ENCODE data around the gene PACSIN2. TPM values are rescaled to one million over a fixed set of nuclear protein-coding genes. Genes with fewer than 3 reads are reported as not detected.

The PACSIN2 gene
- total RNA-seq, 1 donor from 2014 or later: 29.7 TPM

- ATAC-seq: no peak
Measured at GRCh38 chr22:42904050-42904449, 110.9 kb downstream of the PACSIN2 start.

GRCh38 chr22:42902875-42903510 is 112.0 kb downstream of the PACSIN2 start:
- ATAC-seq: no peak

GRCh38 chr22:42901790-42902508 is 113.0 kb downstream of the PACSIN2 start:
- ATAC-seq: no peak

- ATAC-seq: no peak
Measured at GRCh38 chr22:42897960-42898359, 117.0 kb downstream of the PACSIN2 start.

- ATAC-seq: no peak
Measured at GRCh38 chr22:42895541-42895981, 119.4 kb downstream of the PACSIN2 start.

GRCh38 chr22:42895087-42895486 is 119.9 kb downstream of the PACSIN2 start:
- no peak for ATAC-seq

- ATAC-seq: no peak
Measured at GRCh38 chr22:42893371-42894150, 121.4 kb downstream of the PACSIN2 start.

- ATAC-seq: no peak
Measured at GRCh38 chr22:42892571-42893316, 122.2 kb downstream of the PACSIN2 start.

- no peak for ATAC-seq
Measured at GRCh38 chr22:42892156-42892555, 122.8 kb downstream of the PACSIN2 start.

- ATAC-seq: no peak
Measured at GRCh38 chr22:42891696-42892095, 123.3 kb downstream of the PACSIN2 start.

- no peak for ATAC-seq
Measured at GRCh38 chr22:42891008-42891407, 123.9 kb downstream of the PACSIN2 start.

- ATAC-seq: no peak
Measured at GRCh38 chr22:42889304-42889703, 125.6 kb downstream of the PACSIN2 start.

- ATAC-seq: peak; percentile 45
Measured at GRCh38 chr22:42887523-42888507, 127.1 kb downstream of the PACSIN2 start.

GRCh38 chr22:42887120-42887519 is 127.8 kb downstream of the PACSIN2 start:
- ATAC-seq: no peak

- ATAC-seq: peak; percentile 3
Measured at GRCh38 chr22:42885446-42885845, 129.5 kb downstream of the PACSIN2 start.

- no peak for ATAC-seq
Measured at GRCh38 chr22:42884616-42885375, 130.2 kb downstream of the PACSIN2 start.

GRCh38 chr22:42883970-42884369 is 131.0 kb downstream of the PACSIN2 start:
- no peak for ATAC-seq

- ATAC-seq: peak; percentile 62
Measured at GRCh38 chr22:42883121-42883520, 131.8 kb downstream of the PACSIN2 start.

GRCh38 chr22:42881982-42882656 is 132.8 kb downstream of the PACSIN2 start:
- peak; percentile 57 for ATAC-seq

- no peak for ATAC-seq
Measured at GRCh38 chr22:42881298-42881697, 133.7 kb downstream of the PACSIN2 start.
